Measurements from ENCODE around the gene PELI2.

The PELI2 gene

GRCh38 chr14:56172571-56172971 lies 54.4 kb downstream of the PELI2 start:
- DNase-seq (ENCODE audit: low read depth): no peak

- DNase-seq (ENCODE audit: low read depth): no peak
Observed at GRCh38 chr14:56173365-56173922, 55.2 kb downstream of the PELI2 start.

- DNase-seq (ENCODE audit: low read depth): no peak
Observed at GRCh38 chr14:56175773-56176172, 57.6 kb downstream of the PELI2 start.

- DNase-seq (ENCODE audit: low read depth): no peak
Observed at GRCh38 chr14:56176530-56176929, 58.3 kb downstream of the PELI2 start.

- no peak for DNase-seq (ENCODE audit: low read depth)
Observed at GRCh38 chr14:56177036-56177435, 58.8 kb downstream of the PELI2 start.

GRCh38 chr14:56180754-56181542 lies 62.7 kb downstream of the PELI2 start:
- no peak for DNase-seq (ENCODE audit: low read depth)

GRCh38 chr14:56181681-56182085 lies 63.5 kb downstream of the PELI2 start:
- DNase-seq (ENCODE audit: low read depth): no peak

GRCh38 chr14:56182410-56182809 lies 64.2 kb downstream of the PELI2 start:
- DNase-seq (ENCODE audit: low read depth): no peak

- no peak for DNase-seq (ENCODE audit: low read depth)
Observed at GRCh38 chr14:56183631-56184157, 65.5 kb downstream of the PELI2 start.

GRCh38 chr14:56185992-56186391 lies 67.8 kb downstream of the PELI2 start:
- no peak for DNase-seq (ENCODE audit: low read depth)

- no peak for DNase-seq (ENCODE audit: low read depth)
Observed at GRCh38 chr14:56187736-56188135, 69.5 kb downstream of the PELI2 start.

GRCh38 chr14:56189307-56189706 lies 71.1 kb downstream of the PELI2 start:
- DNase-seq (ENCODE audit: low read depth): no peak

GRCh38 chr14:56193347-56193746 lies 75.1 kb downstream of the PELI2 start:
- DNase-seq (ENCODE audit: low read depth): no peak

GRCh38 chr14:56194042-56194441 lies 75.8 kb downstream of the PELI2 start:
- no peak for DNase-seq (ENCODE audit: low read depth)

- DNase-seq (ENCODE audit: low read depth): no peak
Observed at GRCh38 chr14:56195223-56195622, 77.0 kb downstream of the PELI2 start.

- no peak for DNase-seq (ENCODE audit: low read depth)
Observed at GRCh38 chr14:56195704-56196103, 77.5 kb downstream of the PELI2 start.

GRCh38 chr14:56196274-56196673 lies 78.1 kb downstream of the PELI2 start:
- no peak for DNase-seq (ENCODE audit: low read depth)

- no peak for DNase-seq (ENCODE audit: low read depth)
Observed at GRCh38 chr14:56197150-56197549, 78.9 kb downstream of the PELI2 start.

- DNase-seq (ENCODE audit: low read depth): no peak
Observed at GRCh38 chr14:56198438-56198837, 80.2 kb downstream of the PELI2 start.

GRCh38 chr14:56199095-56199981 lies 81.1 kb downstream of the PELI2 start:
- DNase-seq (ENCODE audit: low read depth): no peak

- DNase-seq (ENCODE audit: low read depth): no peak
Observed at GRCh38 chr14:56199982-56200577, 81.9 kb downstream of the PELI2 start.

GRCh38 chr14:56202256-56202655 lies 84.0 kb downstream of the PELI2 start:
- no peak for DNase-seq (ENCODE audit: low read depth)
